Activated CD4-positive, alpha-beta T cell treated with anti-CD3 and anti-CD28 coated beads, Interleukin-2, amount 50 U/mL, for 24 hours (primary cell): ENCODE data around the gene CNNM2.

Experiments used
- DNase-seq, 2 donors: peaks; one replicate each; pipeline ENCODE4 v3.0.0-alpha.2; 2020; ENCODE audit warnings: low read depth in 1 of 2, low spot score in 1 of 2

The CNNM2 gene

DNA sequence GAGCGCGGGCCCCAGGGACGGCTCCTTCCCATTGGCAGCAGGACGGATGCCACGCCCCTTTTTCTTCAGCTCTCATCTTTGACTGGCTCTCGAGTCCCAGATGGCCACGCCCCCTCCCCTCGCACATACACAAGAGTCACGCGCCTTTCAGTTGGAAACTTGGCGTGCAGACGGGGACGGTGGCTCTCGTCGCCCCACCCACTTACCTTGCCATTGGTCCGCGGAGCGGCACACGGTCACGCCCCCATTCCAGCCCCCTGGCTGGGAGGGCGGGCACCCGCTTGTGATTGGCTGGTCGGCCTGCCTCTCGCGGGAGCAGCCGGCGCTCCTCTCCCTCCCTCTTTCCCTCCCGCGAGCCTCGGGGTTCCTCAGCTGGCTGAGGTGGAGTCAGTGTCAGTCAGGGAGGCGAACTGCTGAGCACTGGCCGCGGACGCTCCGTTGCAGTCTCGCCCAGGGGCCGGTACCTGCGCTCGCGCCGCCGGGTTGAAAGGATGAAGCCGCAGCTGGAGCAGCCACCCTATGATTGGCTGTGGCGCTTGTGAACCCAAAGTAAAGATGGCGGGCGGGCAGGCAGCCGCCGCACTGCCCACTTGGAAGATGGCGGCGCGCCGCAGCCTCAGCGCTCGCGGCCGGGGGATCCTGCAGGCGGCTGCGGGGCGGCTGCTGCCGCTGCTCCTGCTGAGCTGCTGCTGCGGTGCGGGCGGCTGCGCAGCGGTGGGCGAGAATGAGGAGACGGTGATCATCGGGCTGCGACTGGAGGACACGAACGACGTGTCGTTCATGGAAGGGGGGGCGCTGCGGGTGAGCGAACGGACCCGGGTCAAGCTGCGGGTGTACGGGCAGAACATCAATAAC is at the start of gene CNNM2:
Gene CNNM2 (plus strand): TSS at position 333 of the 855 bp plus-strand sequence. CDS start 187 bp downstream, at position 520.
- peak; percentile 96 to 100 for DNase-seq

DNA sequence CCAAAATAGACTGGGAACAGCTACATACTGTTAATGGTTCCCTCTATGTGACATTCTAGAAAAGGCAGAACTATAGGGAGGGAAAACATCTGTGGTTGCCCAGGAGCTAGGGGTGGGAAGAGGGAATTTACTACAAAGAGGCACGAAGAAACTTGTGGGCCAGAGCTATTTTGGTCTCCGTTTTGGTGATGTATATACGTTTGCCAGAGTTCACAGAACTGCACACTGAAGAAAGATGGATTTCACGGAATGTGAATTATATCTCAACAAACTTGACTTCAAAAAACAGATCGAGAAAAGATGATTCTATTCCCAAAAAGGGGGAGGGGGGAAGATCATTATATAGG is 49.2 kb upstream of the CNNM2 start:
- no peak for DNase-seq

DNA sequence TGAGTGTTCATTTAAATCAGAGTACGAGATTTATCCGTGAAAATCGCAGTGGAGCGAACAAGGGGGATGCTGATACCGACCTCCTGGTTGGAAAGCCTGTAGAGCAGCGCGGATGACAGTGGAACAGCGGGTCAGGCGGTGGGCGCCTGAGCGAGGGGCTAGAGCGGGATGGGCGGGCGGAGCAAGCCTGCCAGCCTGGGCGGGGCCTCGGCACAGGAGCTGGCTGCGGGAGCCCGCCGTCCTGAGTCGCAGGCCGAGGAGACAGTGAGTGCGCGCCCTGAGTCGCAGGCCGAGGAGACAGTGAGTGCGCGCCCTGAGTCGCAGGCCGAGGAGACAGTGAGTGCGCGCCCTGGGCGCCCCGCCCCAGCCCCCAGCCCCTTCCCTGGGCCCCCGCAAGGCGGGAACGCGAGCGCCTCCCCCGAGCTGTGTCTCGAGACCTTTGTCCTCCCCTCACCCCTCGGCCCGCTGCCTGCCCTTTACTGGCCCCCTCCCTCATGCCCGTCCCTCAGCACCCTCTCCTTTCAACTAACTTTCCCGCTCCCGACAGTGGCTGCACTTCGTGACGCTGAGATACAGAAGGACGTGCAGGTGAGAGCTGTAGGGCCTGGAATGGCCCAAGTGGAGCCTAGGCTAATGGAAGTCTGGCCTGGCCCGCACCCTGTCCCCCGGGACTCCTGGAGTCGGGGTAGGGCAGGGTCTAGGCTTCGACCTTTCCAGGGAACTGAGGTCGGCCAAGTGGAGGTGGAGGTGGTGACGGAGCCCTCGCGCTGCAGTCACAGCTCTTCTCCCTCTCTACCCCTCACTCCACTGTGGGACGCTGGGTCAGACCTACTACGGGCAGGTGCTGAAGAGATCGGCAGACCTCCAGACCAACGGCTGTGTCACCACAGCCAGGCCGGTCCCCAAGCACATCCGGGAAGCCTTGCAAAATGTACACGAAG is 48.6 kb upstream of the CNNM2 start, which contains the start of gene AS3MT:
Gene AS3MT (plus strand): TSS at position 213 of the 941 bp plus-strand sequence. CDS start 123 bp downstream, at position 336.
- no peak for DNase-seq

DNA sequence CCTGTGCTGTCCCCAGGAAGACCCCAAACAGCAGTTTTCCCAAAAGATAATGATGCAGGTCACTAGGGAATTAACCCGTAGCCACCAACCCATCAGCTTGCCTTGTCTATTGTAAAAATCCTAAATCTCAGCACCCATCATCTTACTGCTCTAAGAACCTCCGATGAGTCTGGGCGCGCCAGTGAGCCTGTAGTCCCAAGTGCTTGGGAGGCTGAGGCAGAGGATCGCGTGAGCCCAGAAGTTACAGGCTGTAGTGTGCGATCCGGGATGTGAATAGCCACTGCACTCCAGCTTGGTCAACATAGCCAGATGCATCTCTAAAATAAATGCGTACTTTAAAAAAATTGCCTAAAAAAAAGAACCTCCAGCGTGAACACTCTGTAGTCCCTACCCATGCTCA is 47.9 kb upstream of the CNNM2 start:
- DNase-seq, result no peak

DNA sequence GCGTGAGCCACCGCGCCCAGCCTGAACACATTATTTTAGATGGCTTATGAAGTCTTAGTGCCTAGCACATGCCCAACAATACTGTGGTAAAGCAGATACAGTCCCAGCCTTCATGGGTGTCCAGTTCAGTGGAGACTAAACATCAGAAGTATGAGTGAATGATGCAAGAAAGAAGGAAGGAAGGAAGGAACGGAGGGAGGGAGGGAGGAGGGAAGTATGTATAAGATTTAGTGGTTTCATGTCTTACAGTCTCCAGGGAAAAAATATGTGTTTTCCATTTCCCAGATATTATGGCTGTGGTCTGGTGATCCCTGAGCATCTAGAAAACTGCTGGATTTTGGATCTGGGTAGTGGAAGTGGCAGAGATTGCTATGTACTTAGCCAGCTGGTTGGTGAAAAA is 45.9 kb upstream of the CNNM2 start:
- no peak for DNase-seq

DNA sequence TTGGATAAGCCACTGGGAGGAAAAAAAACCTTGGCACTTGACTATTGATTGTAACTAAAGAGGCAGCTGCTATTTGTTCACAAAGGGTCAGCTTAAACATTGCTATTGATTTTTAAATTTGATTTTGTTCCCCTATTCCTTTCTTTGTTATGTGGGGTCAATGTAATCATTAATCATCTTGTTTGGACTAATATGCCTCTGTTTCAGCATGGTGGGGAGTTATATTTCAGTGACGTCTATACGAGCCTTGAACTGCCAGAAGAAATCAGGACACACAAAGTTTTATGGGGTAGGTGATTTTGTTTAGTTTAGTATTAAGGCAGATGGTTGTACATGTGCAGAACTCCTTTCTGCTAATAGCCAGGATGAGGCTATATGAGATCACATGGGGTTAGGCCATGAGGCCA is 41.3 kb upstream of the CNNM2 start:
- no peak for DNase-seq

DNA sequence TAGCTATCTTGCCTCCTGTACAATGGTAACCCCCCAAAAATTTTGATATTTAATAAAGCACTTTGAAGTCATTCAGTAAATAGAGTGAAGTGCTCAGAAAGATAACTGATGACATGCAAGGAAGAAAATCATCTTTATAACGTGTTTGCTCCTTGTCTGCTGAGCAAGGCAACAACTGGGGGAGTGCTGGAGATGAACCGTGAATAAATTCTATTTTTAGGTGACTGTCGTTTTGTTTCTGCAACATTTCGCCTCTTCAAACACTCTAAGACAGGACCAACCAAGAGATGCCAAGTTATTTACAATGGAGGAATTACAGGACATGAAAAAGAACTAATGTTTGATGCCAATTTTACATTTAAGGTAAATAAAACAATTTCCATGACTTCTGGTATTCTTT is 39.5 kb upstream of the CNNM2 start:
- no peak for DNase-seq

DNA sequence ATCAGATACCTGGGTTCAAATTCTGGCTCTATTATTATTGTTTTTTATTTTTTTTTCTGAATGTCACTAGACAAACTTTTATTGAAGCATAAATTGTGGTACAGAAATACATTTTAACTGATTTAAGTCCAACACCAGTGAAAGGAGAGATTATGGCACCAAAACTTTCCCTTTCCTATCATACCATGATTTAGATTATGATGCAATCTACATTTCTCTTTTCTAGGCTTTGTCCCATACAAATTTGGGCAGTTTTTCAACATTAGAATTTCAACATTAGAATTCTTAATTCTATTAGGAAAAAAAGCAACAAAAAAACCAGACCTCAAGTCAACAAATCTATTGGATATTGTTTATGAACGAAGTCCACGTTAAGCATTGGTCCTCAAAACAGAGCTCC is 37.8 kb upstream of the CNNM2 start:
- no peak for DNase-seq

DNA sequence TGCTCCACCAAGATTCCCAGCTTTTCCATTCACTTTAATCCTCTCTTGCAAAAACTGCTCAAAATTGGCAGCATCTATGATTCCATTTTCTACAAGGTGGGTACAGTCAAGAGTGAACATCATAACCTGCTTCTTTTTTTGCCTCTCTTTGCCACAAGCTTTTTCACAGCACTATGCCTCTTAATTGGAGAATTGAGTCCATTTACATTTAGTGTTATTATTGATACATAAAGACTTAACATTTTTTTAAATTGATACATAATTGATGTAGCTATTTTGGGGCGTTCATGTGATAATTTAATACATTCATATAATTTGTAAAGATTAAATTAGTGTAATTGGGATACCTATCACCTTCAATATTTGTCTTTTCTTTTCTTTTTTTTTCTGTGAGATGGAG is 30.0 kb upstream of the CNNM2 start:
- no peak for DNase-seq

DNA sequence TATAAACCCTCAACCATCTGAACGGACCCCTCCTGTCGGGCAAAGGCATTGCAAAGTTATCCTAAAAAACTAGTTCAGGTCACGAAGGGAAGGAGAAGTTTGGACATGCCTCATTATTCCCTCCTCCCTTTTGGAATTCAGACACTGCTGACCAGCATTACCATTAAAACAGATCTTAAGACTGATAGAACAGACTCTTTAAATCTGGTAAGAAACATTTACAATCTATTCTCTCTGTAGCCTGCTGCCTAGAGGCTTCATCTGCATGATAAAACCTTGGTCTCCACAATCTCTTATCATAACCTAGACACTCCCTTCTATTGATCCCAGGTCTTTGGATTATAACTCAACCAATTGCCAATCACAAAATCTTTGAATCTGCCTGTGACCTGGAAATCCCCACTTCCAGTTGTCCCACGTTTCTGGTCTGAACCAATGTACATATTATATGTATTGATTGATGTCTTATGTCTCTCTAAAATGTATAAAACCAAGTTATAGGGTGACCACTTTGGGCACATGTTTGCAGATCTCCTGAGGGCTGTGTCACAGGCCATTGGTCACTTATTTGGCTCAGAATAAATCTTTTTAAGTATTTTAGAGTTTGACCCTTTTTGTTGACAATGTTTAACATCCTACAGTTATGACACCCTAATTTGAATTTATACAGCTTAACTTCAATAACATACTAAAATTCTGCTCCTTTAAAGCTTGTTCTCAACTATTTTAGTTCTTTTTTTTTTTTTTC is 23.5 kb upstream of the CNNM2 start:
- DNase-seq, result no peak

DNA sequence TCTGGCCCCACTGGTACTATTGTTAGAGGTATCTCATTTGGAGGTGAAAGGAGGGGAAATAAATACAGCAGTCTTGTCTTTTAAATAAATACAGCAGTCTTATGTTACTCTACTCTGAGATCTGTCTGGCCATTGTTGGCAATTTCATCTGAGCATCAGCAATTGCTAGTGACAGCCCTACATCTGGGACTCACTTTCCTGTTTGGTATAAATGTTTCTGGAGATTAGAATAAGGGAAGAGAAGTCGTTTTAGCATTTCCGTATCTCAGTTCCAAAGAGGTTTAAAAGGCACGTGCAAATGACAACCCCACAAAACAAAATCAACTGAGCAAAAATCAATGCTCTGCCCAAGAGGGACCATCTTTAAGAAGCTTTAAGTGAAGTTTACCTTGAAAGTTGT is 18.1 kb upstream of the CNNM2 start:
- DNase-seq, result no peak

DNA sequence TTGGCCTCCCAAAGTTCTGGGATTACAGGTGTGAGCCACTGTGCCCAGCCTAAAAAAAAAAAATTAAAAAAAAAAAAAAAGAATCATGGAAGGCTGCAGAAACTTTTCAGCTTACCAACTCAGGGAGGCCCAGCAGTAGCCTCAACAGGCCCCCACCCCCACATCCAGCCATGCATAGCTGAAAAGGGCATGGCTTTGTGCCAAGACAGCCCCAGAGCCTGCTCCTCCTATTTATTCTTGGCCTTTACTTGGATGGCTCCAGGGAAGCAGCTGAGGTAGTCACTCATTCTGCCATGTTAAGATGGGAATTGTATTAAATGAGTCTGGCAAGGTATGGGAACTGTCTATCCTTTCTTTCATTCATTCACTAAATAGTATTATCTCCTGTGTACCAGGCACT is 13.7 kb upstream of the CNNM2 start:
- DNase-seq, result no peak

DNA sequence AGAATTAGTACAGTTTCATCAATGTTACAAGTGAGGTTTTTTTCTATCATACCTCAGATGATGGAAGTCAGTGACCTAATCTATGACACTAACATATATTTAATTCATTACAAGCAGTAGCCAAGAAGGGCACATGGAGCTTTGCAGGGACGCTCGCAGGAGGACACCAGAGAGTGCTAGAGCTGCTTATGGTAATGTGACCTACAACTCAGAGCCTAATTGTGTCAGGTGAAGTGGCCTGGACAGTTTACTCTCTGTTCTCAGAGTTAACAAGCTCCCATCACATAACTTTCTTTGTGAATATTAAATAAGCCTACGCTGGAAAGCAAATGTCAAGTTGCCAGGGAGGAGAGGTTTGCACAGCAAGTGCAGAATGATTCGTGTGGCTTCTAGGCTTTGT is 11.6 kb upstream of the CNNM2 start:
- no peak for DNase-seq

DNA sequence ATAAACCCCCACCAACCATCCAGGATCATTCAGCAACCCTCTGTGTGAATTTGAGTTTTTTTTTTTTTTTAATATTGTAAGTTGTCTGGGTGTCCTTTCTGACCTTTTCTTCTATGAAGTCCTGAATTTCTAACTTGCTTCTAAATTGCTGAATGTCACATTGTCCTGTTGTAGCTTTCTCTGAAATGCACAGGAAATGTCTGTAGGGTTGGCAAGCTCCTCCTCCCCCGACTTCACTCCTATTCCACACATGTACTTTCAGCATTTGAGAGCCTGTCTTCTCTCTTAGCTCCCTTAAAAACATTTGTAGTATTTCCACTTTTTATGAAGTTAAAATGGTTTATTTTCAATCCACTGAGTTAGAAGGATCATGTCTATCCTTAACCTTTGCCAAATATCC is 3.3 kb upstream of the CNNM2 start:
- no peak for DNase-seq

DNA sequence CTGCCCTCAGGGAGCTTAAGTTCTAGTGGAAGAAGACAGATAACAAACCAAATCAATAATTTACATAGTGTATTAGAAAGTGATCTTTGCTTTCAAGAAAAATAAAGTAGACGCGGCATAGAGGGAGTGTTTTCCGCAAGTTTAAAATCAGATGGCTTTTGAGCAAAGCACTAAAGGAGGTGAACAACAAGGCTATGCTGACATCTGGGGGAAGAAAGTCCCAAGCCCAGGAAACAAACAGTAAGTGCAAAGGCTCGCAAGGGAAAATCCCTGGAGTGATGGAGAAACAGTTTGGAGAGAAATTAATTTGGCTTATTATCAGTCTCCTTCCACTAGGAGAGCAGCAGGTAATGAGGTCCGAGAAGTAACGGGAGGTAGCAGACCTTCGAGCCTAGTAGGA is 1.9 kb upstream of the CNNM2 start:
- DNase-seq, result no peak

DNA sequence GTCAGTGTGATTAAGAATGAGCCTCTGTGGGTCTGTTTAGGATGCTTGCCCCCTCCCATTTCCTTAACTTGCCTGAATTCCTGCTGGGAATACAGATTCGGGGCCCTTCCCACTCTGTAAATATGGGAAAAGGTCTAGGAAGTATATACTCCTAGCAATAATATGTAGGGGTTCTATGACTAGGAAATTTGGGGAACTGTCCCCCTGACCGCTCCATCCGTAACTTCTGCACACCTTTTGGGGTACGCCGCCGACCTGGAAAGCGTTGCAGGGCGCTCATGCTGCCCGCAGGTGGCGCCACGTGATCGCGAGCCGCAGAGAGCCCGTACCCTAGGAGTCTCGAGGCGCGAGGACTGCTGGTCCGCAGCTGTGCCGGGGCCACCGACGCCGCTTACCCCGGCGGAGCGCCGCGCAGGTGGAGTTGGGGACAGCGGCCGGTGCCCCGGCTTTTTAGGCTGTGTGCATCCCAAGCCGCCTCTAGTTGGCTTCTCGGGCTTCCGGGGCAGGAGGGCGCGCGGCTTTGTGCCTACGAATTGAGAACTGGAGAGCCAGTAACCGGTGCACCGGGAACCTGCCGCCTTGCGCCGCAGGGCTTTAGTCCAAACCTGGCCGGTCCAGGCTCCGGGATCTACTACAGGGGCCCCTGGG is 656 bp upstream of the CNNM2 start:
- DNase-seq, result peak; percentile 60 to 72

DNA sequence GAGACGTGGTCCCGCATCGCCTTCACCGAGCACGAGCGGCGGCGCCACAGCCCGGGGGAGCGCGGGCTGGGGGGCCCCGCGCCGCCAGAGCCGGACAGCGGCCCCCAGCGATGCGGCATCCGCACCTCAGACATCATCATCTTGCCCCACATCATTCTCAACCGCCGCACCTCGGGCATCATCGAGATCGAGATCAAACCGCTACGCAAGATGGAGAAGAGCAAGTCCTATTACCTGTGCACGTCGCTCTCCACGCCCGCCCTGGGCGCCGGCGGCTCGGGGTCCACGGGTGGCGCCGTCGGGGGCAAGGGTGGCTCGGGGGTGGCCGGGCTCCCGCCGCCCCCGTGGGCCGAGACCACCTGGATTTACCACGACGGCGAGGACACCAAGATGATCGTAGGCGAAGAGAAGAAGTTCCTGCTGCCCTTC is 737 bp downstream of the CNNM2 start:
- peak in 1 of 2 donors; percentile 24 for DNase-seq

DNA sequence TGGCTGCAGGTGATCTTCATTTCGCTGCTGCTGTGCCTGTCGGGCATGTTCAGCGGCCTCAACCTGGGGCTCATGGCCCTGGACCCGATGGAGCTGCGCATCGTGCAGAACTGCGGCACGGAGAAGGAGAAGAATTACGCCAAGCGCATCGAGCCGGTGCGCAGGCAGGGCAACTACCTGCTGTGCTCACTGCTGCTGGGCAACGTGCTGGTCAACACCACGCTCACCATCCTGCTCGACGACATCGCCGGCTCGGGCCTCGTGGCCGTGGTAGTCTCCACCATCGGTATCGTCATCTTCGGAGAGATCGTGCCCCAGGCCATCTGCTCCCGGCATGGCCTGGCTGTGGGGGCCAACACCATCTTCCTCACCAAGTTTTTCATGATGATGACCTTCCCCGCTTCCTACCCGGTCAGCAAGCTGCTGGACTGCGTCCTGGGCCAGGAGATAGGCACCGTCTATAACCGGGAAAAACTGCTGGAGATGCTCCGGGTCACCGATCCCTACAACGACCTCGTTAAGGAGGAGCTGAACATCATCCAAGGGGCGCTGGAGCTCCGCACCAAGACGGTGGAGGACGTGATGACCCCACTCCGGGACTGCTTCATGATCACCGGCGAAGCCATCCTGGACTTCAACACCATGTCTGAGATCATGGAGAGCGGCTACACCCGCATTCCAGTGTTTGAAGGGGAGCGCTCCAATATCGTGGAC is 1.3 kb downstream of the CNNM2 start:
- DNase-seq, result peak in 1 of 2 donors; percentile 13

DNA sequence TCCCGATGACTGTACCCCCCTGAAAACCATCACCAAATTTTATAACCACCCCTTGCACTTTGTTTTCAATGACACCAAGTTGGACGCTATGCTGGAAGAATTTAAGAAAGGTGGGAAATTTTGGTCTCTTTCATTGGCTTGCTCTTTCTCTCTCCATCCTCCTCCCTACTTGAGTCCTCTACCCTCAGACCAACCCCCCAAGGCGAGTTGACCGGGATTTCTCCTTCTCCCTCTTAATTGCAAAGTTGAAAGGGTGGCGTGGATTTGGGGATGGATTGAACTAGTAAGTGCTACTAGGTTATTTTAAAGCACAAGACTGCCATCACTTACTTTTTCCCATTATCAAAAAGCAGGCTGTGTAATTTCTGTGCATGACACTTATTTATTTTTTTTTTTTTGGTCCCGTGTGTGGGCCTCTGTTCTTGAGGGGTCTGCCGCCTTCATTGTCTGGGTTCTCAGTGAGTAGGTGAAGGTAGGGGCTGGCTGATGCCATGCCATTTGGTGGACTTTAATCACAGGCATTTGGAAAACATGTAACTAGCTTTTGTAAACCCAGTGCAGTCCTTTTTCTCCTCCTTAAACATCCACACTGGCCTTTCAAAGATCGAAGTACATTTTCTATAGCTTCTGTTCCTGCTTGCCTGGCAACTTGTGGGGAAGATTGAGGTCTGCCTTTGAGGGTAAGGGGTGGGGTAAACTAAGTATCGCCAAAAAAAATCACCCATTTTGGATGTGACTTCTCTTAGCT is 2.1 kb downstream of the CNNM2 start:
- no peak for DNase-seq
